ENCODE data around the gene PINLYP.

DNA sequence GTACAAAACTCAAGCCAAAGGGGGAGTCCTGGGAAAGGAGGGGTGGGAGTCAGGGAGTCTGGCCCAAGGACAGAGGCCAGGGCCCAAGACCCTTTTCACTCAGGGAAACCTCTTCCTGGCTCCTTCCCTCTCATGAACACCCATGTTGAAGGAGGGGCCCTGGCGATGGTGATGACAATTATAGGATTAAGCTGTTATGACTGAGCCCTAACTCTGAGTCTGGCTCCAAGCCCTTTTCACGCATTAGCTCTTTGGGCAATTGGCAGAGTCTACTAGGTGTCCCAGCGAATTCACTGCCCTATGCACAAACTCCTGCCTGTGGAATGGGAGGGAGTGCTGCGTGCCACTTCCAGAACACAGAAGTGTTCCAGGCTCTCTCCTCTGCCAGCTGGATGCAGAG, 21.9 kb upstream of the PINLYP start:
- TF ChIP-seq CTCF (IDR thresholded peaks at IDR 0.05) (no peak), POLR2A (IDR thresholded peaks at IDR 0.05) (no peak)

All from lower leg skin (tissue), 3 donors.